Kasumi-1 (cell line): Measurements from ENCODE around the gene MAST2.
A peak's percentile ranks its signal among the peaks of the same experiment; 100 is the strongest.

Experiments
- DNase-seq, 2 experiments: peaks; one replicate each; lab custom pipeline; 2025; lab: John Stamatoyannopoulos, UW

MAST2 gene

GRCh38 chr1:46062651-46063319 lies 259.4 kb downstream of the MAST2 start:
- DNase-seq: no peak

GRCh38 chr1:46064708-46065107 lies 261.3 kb downstream of the MAST2 start:
- no peak for DNase-seq

- peak; percentile 40 to 50 for DNase-seq
Measured at GRCh38 chr1:46065405-46065804, 262.0 kb downstream of the MAST2 start.

GRCh38 chr1:46067652-46068051 lies 264.2 kb downstream of the MAST2 start:
- no peak for DNase-seq

- DNase-seq: no peak
Measured at GRCh38 chr1:46068525-46068924, 265.1 kb downstream of the MAST2 start.

GRCh38 chr1:46070164-46070814 lies 266.9 kb downstream of the MAST2 start:
- peak in 1 of 2 experiments; percentile 15 for DNase-seq

- DNase-seq: no peak
Measured at GRCh38 chr1:46072975-46073374, 269.6 kb downstream of the MAST2 start.

- no peak for DNase-seq
Measured at GRCh38 chr1:46076343-46076742, 272.9 kb downstream of the MAST2 start.

- no peak for DNase-seq
Measured at GRCh38 chr1:46077644-46078043, 274.2 kb downstream of the MAST2 start.

GRCh38 chr1:46080257-46080656 lies 276.8 kb downstream of the MAST2 start:
- DNase-seq: no peak

- no peak for DNase-seq
Measured at GRCh38 chr1:46081206-46081605, 277.8 kb downstream of the MAST2 start.

GRCh38 chr1:46081619-46082018 lies 278.2 kb downstream of the MAST2 start:
- no peak for DNase-seq

GRCh38 chr1:46083579-46083978 lies 280.2 kb downstream of the MAST2 start:
- DNase-seq: no peak

GRCh38 chr1:46084553-46085451 lies 281.4 kb downstream of the MAST2 start:
- DNase-seq: no peak
